ENCODE data around the gene NSD1.
"Not testable (repeated sequence)": the region's sequence is repeated elsewhere in the genome, so short reads cannot be mapped to it uniquely, and the experiment has no call there.

NSD1 gene

GRCh38 chr5:177177847-177178437 is 44.4 kb downstream of the NSD1 start:
- not testable (repeated sequence) for DNase-seq

GRCh38 chr5:177178733-177179304 is 45.2 kb downstream of the NSD1 start:
- DNase-seq: no peak

- DNase-seq: no peak
Observed at GRCh38 chr5:177179431-177179830, 45.9 kb downstream of the NSD1 start.

GRCh38 chr5:177183142-177183541 is 49.6 kb downstream of the NSD1 start:
- DNase-seq: no peak

- DNase-seq: no peak
Observed at GRCh38 chr5:177183766-177184360, 50.3 kb downstream of the NSD1 start.

- no peak for DNase-seq
Observed at GRCh38 chr5:177185993-177186392, 52.4 kb downstream of the NSD1 start.

- no peak for DNase-seq
Observed at GRCh38 chr5:177186645-177187044, 53.1 kb downstream of the NSD1 start.

GRCh38 chr5:177188775-177189174 is 55.2 kb downstream of the NSD1 start:
- DNase-seq: no peak

GRCh38 chr5:177189416-177189815 is 55.8 kb downstream of the NSD1 start:
- DNase-seq: no peak

- DNase-seq: no peak
Observed at GRCh38 chr5:177189965-177190364, 56.4 kb downstream of the NSD1 start.

GRCh38 chr5:177194268-177194667 is 60.7 kb downstream of the NSD1 start:
- DNase-seq: no peak

GRCh38 chr5:177195307-177195952 is 61.9 kb downstream of the NSD1 start:
- DNase-seq: no peak

GRCh38 chr5:177198738-177199137 is 65.2 kb downstream of the NSD1 start:
- no peak for DNase-seq

GRCh38 chr5:177204281-177204680 is 70.7 kb downstream of the NSD1 start:
- DNase-seq: no peak

- no peak for DNase-seq
Observed at GRCh38 chr5:177209610-177210009, 76.0 kb downstream of the NSD1 start.

- no peak for DNase-seq
Observed at GRCh38 chr5:177212242-177212641, 78.7 kb downstream of the NSD1 start.

GRCh38 chr5:177220576-177220975 is 87.0 kb downstream of the NSD1 start:
- DNase-seq: no peak

GRCh38 chr5:177222269-177222668 is 88.7 kb downstream of the NSD1 start:
- DNase-seq: no peak

- DNase-seq: no peak
Observed at GRCh38 chr5:177225798-177226197, 92.2 kb downstream of the NSD1 start.

GRCh38 chr5:177226860-177227259 is 93.3 kb downstream of the NSD1 start:
- DNase-seq: no peak

- no peak for DNase-seq
Observed at GRCh38 chr5:177228751-177229150, 95.2 kb downstream of the NSD1 start.

GRCh38 chr5:177230660-177231059 is 97.1 kb downstream of the NSD1 start:
- DNase-seq: no peak

- DNase-seq: no peak
Observed at GRCh38 chr5:177231479-177232250, 98.1 kb downstream of the NSD1 start.

Measured in activated effector memory CD4-positive, alpha-beta T cell treated with Interleukin-2 at 50 U/mL for 16 hours (primary cell).